HCT116 (cell line): ENCODE measurements around the gene GP1BA.

Experiments
- EZH2 ChIP-seq: fragments of 200-600 bp; sonication (generic); IDR thresholded peaks from 2 replicates; pipeline ENCODE4 v1.6.1; 2017; ENCODE audit warnings: antibody characterized with exemption, mixed run types
- POLR2AphosphoS5 ChIP-seq: IDR thresholded peaks from 2 replicates; pipeline ENCODE4 v1.6.1; 2011; ENCODE audit warnings: mild to moderate bottlenecking, low read depth, low read length, moderate library complexity
- TCF7L2 ChIP-seq: IDR thresholded peaks from 2 replicates; pipeline ENCODE4 v1.7.0; 2011; ENCODE audit warnings: borderline replicate concordance, inconsistent platforms; ENCODE audit not compliant: insufficient read depth, insufficient read length; ENCODE audit errors: extremely low read depth
- TF ChIP-seq, protein P1 (sequence below), 3 experiments: fragments of 200-600 bp in 1 of 3; sonication (generic) in 1 of 3; IDR thresholded peaks in 2 of 3; conservative IDR thresholded peaks in 1 of 3; 2 replicates each; pipeline ENCODE4 v1.5.1; 2012 to 2017; ENCODE audit warnings: low read depth in 2 of 3, low read length in 2 of 3, antibody characterized with exemption in 1 of 3, borderline replicate concordance in 1 of 3, control low read depth in 1 of 3, mild to moderate bottlenecking in 1 of 3, mixed read lengths in 1 of 3, mixed run types in 1 of 3, moderate library complexity in 1 of 3; ENCODE audit not compliant: insufficient read depth in 1 of 3

DNA sequence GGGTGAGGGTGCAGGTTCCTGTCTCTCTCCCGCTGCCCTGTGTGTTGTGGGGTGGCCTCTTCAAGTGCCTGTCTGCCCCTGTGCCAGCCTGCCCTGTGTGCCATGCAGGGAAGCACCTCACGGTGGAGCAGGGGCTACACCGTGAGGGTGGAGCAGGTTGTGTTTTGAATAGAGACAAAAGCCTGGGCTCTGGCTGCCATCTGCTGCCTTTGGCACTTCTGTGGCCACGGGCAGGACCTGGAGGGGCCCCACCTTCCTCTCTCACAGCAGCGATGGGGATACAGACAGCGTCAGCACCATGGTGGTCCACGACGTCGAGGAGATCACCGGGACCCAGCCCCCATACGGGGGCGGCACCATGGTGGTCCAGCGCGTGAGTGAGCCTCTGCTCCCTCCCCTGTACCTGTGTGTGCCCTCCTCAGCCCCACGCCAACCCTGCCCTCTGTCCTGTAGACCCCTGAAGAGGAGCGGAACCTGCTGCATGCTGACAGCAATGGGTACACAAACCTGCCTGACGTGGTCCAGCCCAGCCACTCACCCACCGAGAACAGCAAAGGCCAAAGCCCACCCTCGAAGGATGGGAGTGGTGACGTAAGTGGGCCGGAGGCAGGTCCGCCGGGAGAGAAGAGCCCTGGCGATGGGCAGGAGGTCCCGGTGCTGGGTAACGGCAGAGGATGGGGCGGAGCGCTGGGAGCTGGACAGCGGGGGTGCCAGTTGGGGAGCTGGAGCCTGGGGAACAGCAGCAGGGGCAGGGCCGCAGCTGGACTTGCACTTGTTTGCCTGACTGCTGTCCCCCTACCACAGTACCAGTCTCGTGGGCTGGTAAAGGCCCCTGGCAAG, 38.1 kb upstream of the GP1BA start:
- TF ChIP-seq EZH2 (no peak), POLR2AphosphoS5 (no peak), TCF7L2 (no peak)
- TF ChIP-seq, protein P1, sequence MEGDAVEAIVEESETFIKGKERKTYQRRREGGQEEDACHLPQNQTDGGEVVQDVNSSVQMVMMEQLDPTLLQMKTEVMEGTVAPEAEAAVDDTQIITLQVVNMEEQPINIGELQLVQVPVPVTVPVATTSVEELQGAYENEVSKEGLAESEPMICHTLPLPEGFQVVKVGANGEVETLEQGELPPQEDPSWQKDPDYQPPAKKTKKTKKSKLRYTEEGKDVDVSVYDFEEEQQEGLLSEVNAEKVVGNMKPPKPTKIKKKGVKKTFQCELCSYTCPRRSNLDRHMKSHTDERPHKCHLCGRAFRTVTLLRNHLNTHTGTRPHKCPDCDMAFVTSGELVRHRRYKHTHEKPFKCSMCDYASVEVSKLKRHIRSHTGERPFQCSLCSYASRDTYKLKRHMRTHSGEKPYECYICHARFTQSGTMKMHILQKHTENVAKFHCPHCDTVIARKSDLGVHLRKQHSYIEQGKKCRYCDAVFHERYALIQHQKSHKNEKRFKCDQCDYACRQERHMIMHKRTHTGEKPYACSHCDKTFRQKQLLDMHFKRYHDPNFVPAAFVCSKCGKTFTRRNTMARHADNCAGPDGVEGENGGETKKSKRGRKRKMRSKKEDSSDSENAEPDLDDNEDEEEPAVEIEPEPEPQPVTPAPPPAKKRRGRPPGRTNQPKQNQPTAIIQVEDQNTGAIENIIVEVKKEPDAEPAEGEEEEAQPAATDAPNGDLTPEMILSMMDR (IDR thresholded peaks at IDR 0.05 in 2 of 3, conservative IDR thresholded peaks at IDR 0.05 in 1 of 3; ENCODE audit: borderline replicate concordance in 1 of 3, insufficient read depth in 1 of 3, low read depth in 2 of 3, low read length in 2 of 3), result no peak
